SU-DHL-6 (cell line): ENCODE data around the gene MATK.

Source experiments
- CTCF ChIP-seq: fragments of 200-600 bp; sonication (generic); IDR thresholded peaks from one replicate; pipeline ENCODE4 v1.5.1; 2017; ENCODE audit warnings: antibody characterized with exemption, mild to moderate bottlenecking, low read length, moderate library complexity; ENCODE audit not compliant: insufficient read depth, poor library complexity, severe bottlenecking
- EZH2phosphoT487 ChIP-seq: fragments of 200-600 bp; sonication (generic), shearing (Covaris generic); conservative IDR thresholded peaks from 2 replicates; pipeline ENCODE4 v1.6.1; 2018; ENCODE audit warnings: mild to moderate bottlenecking, antibody characterized with exemption, low read length, moderate library complexity, mixed read lengths

GRCh38 chr19:3778104-3778867, 7.9 kb downstream of the MATK start:
- TF ChIP-seq EZH2phosphoT487 (no peak), CTCF (no peak)
